HL-60 (cell line): Measurements from ENCODE around the gene ZFP64.

Source experiments
- DNase-seq, 2 experiments: peaks; one replicate each; pipeline ENCODE4 v3.0.0-alpha.2; 2010 to 2020; ENCODE audit warnings: low read depth in 1 of 2, low spot score in 1 of 2
- H3K27ac ChIP-seq: fragments of 250-450 bp; sonication (Bioruptor Pico); replicated peaks from 2 replicates; pipeline ENCODE4 v1.5.1; 2020; ENCODE audit warnings: mild to moderate bottlenecking, moderate library complexity
- H3K27me3 ChIP-seq: fragments of 250-450 bp; sonication (Bioruptor Pico); 2 replicates; pipeline ENCODE4 v1.5.1; 2021; ENCODE audit warnings: mild to moderate bottlenecking, moderate library complexity; ENCODE audit not compliant: insufficient read depth, poor library complexity, severe bottlenecking
- H3K4me3 ChIP-seq: replicated peaks from 2 replicates; pipeline ENCODE4 v1.5.1; 2011; ENCODE audit warnings: mild to moderate bottlenecking, control low read depth, low read length; ENCODE audit not compliant: insufficient read depth
- CTCF ChIP-seq: IDR thresholded peaks from one replicate; pipeline ENCODE4 v1.5.1; 2011; ENCODE audit warnings: low read length, control low read depth, inconsistent platforms; ENCODE audit not compliant: insufficient read depth
- GABPA ChIP-seq: IDR thresholded peaks from 2 replicates; pipeline ENCODE4 v1.6.1; 2012; ENCODE audit warnings: low read depth
- POLR2AphosphoS5 ChIP-seq: IDR thresholded peaks from 2 replicates; pipeline ENCODE4 v1.6.1; 2012; ENCODE audit warnings: low read depth
- SPI1 ChIP-seq: IDR thresholded peaks from 2 replicates; pipeline ENCODE4 v1.6.1; 2012; ENCODE audit warnings: low read depth, mild to moderate bottlenecking, borderline replicate concordance
- TF ChIP-seq, protein P1 (sequence below): IDR thresholded peaks from 2 replicates; pipeline ENCODE4 v1.6.1; 2012; ENCODE audit warnings: low read depth; ENCODE audit not compliant: insufficient replicate concordance

ZFP64 gene

DNA sequence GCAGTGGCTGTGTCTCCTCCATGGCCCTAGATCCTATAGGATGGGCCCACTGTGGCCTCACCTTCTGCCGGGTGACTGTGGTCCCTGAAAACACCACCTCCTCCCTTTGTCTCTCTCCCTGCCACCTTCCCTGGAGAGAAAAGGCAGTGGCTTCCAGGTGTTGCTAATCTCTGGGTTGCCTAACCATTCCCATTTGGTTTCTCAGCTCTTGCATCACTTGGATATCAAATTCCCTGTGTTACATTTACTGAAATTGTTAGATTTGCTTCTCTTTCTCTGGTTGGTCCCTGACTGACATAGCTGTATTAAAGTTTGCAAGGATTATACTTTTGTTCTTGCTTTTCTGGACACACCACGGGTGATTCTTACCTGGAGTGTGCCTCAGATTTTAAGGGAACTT is 9.3 kb upstream of the ZFP64 start:
- Histone ChIP-seq H3K27me3 (no peaks in the 10 kb centered on the region), H3K4me3 (no peak overlapping the region), H3K27ac (no peak overlapping the region)
- TF ChIP-seq GABPA (no peak), POLR2AphosphoS5 (no peak), CTCF (no peak), SPI1 (no peak)
- TF ChIP-seq, protein P1, sequence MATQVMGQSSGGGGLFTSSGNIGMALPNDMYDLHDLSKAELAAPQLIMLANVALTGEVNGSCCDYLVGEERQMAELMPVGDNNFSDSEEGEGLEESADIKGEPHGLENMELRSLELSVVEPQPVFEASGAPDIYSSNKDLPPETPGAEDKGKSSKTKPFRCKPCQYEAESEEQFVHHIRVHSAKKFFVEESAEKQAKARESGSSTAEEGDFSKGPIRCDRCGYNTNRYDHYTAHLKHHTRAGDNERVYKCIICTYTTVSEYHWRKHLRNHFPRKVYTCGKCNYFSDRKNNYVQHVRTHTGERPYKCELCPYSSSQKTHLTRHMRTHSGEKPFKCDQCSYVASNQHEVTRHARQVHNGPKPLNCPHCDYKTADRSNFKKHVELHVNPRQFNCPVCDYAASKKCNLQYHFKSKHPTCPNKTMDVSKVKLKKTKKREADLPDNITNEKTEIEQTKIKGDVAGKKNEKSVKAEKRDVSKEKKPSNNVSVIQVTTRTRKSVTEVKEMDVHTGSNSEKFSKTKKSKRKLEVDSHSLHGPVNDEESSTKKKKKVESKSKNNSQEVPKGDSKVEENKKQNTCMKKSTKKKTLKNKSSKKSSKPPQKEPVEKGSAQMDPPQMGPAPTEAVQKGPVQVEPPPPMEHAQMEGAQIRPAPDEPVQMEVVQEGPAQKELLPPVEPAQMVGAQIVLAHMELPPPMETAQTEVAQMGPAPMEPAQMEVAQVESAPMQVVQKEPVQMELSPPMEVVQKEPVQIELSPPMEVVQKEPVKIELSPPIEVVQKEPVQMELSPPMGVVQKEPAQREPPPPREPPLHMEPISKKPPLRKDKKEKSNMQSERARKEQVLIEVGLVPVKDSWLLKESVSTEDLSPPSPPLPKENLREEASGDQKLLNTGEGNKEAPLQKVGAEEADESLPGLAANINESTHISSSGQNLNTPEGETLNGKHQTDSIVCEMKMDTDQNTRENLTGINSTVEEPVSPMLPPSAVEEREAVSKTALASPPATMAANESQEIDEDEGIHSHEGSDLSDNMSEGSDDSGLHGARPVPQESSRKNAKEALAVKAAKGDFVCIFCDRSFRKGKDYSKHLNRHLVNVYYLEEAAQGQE = no peak
- no peak for DNase-seq

DNA sequence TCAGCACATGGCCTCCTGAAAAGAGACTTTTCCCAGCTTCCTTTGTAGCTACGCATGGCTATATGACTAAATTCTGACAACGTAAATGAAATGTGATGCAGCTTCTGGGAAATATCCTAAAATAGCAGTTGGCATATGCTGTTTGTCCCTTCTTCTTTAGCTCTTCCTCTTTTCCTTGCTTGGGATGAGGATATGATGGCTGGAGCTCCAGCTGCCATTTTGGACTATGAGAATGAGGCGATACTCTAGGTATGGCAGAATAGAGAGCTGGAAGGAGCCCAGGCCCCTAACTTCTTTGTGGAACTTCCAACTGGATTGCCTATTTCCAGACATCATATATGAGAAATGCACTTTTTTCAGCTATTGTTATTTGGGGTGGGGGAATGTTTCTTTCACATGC is 5.3 kb upstream of the ZFP64 start:
- Histone ChIP-seq H3K27ac (no peak overlapping the region), H3K27me3 (no peaks in the 10 kb centered on the region), H3K4me3 (no peak overlapping the region)
- no peak for DNase-seq
- TF ChIP-seq, protein P1 = no peak
- TF ChIP-seq CTCF (no peak), POLR2AphosphoS5 (no peak), SPI1 (no peak), GABPA (no peak)

DNA sequence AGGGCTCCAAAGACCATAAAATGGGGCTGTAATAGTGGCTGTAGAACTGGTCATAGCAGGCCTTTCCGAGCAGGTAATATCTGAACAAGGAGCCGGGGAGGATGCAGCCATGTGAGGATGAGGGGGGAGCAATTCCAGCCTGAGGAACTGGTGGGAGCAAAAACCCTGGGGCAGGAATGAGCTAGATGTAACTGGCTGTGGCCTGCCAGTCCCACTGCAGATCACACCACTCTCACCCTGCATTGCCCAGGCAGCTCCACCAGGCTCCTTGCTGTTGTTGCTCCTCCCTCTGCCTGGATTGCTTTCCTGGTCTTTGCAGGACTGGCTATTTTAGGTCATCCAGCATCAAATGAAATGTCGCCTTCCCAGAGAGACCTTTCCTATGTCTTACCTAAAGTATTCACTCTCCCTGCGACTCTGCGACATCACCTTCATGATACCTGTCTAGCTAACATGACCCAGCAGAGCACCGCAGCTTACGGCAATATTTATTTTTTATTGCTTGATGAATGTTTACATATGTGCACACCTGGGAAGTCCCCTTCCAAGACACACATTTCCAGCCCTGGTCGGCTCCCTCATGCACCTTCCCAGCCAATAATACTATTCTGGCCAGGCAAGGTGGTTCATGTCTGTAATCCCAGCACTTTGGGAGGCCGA is 2.4 kb upstream of the ZFP64 start:
- TF ChIP-seq SPI1 = no peak
- no peak for TF ChIP-seq POLR2AphosphoS5
- TF ChIP-seq CTCF = no peak
- TF ChIP-seq, protein P1 = no peak
- no peak for TF ChIP-seq GABPA
- no peak overlapping the region for H3K4me3 ChIP-seq
- no peaks in the 10 kb centered on the region for H3K27me3 ChIP-seq
- no peak for DNase-seq
- no peak overlapping the region for H3K27ac ChIP-seq
